ENCODE measurements around the gene DUSP16. TPM values are rescaled to one million over a fixed set of nuclear protein-coding genes. Genes with fewer than 3 reads are reported as not detected.

DUSP16 gene
- total and polyA plus RNA-seq, 5 donors from 2014 or later: 29.4 to 108 (median 30.3) TPM

- Mint-ChIP-seq H3K36me3 (peaks cover 17% of the 10 kb centered on the region), H3K27me3 (no peaks in the 10 kb centered on the region), H3K4me3 (peak overlapping the region in 3 of 4 donors; percentile 8 to 68 (median 50)), H3K27ac (peak overlapping the region; percentile 79 to 98 (median 92)), H3K9me3 (no peaks in the 10 kb centered on the region), H3K4me1 (peaks cover 31 to 75% (median 60%) of the 10 kb centered on the region in 4 donors)
- H3K36me3 ChIP-seq (ENCODE audit: control insufficient read depth, insufficient read depth, low read length): peaks cover 4% of the 10 kb centered on the region
- DNase-seq: peak in 2 of 3 donors; percentile 30 to 61
- H3K4me1 ChIP-seq (ENCODE audit: control insufficient read depth, insufficient read depth, low read length, poor library complexity, severe bottlenecking): peaks cover 65% of the 10 kb centered on the region
- H3K4me3 ChIP-seq (ENCODE audit: low read depth, low read length): no peak overlapping the region
- peak overlapping the region; percentile 91 for H3K27ac ChIP-seq (ENCODE audit: insufficient read depth, low read length, poor library complexity, severe bottlenecking)
- no peak for ATAC-seq (ENCODE audit: low read depth in 2 of 2)
- no peaks in the 10 kb centered on the region for H3K9me3 ChIP-seq (ENCODE audit: control insufficient read depth in 2 of 2, low read length in 2 of 2)
- H3K27me3 ChIP-seq (ENCODE audit: control insufficient read depth, insufficient read depth, low read length): no peaks in the 10 kb centered on the region
These were observed 117.3 kb downstream of the DUSP16 start for GRCh38 chr12:12445165-12445881.

DNA sequence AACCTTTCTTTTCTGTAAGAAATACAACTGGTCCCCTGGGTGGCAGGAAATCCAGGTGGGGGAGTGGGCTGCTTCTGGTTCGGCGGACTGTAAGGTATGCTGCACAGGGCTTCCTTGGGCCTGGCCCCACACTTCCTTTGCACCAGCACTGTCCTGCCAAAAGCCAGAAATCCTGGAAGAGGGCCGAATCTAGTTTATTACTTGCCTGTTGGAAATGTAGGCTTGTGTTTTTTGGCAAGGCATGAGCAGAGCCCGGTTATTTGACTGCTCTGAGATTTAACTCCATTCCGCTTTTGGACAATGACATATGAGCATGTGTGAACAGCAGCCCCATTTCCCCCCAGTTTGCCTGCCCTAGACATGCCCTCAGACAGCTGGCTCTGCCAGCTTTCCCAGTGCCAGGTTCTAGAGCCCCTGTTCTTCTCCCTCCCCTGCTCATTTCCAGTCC lies 119.2 kb downstream of the DUSP16 start:
- peak overlapping the region; percentile 91 for H3K27ac ChIP-seq (ENCODE audit: insufficient read depth, low read length, poor library complexity, severe bottlenecking)
- peaks cover 35 to 85% (median 70%) of the 10 kb centered on the region in 4 donors for H3K4me1 Mint-ChIP-seq
- ATAC-seq (ENCODE audit: low read depth in 2 of 2) (no peak), DNase-seq (no peak)
- no peaks in the 10 kb centered on the region for H3K9me3 Mint-ChIP-seq
- peak overlapping the region in 2 of 4 donors; percentile 25 to 26 for H3K4me3 Mint-ChIP-seq
- no peaks in the 10 kb centered on the region for H3K27me3 Mint-ChIP-seq
- no peaks in the 10 kb centered on the region for H3K9me3 ChIP-seq (ENCODE audit: control insufficient read depth in 2 of 2, low read length in 2 of 2)
- H3K36me3 ChIP-seq (ENCODE audit: control insufficient read depth, insufficient read depth, low read length): no peaks in the 10 kb centered on the region
- H3K36me3 Mint-ChIP-seq: peaks cover 8% of the 10 kb centered on the region
- no peak overlapping the region for H3K4me3 ChIP-seq (ENCODE audit: low read depth, low read length)
- H3K27me3 ChIP-seq (ENCODE audit: control insufficient read depth, insufficient read depth, low read length): no peaks in the 10 kb centered on the region
- peaks cover 83% of the 10 kb centered on the region for H3K4me1 ChIP-seq (ENCODE audit: control insufficient read depth, insufficient read depth, low read length, poor library complexity, severe bottlenecking)
- H3K27ac Mint-ChIP-seq: peak overlapping the region; percentile 92 to 99 (median 98)

DNA sequence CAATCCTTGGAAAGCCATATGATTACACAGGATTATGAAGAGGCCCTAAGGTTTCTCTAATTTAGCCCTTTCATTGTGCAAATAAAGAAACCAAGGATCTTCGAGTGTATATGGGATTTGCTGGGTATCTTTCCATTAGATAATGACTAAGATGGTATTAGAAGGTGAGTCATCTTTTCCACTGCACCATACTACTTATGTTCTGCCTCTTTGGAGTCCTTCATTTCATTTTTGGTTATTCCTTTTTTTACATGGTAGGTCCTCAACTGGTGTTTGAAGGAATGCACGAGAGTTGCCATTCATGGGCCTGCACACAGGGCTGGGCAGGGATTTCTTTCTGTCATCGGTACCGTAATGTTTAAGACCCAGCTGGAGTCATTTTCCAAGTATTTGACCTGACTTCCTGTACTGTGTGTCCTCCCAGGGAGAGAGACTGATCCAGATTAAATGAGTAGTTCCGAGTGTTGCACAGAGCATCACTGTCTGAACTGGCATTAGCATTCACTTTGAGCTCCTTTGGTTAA lies 120.1 kb downstream of the DUSP16 start:
- Histone ChIP-seq H3K36me3 (ENCODE audit: control insufficient read depth, insufficient read depth, low read length) (no peaks in the 10 kb centered on the region), H3K27me3 (ENCODE audit: control insufficient read depth, insufficient read depth, low read length) (no peaks in the 10 kb centered on the region), H3K4me1 (ENCODE audit: control insufficient read depth, insufficient read depth, low read length, poor library complexity, severe bottlenecking) (peaks cover 88% of the 10 kb centered on the region), H3K9me3 (ENCODE audit: control insufficient read depth in 2 of 2, low read length in 2 of 2) (no peaks in the 10 kb centered on the region), H3K27ac (ENCODE audit: insufficient read depth, low read length, poor library complexity, severe bottlenecking) (peak overlapping the region; percentile 91), H3K4me3 (ENCODE audit: low read depth, low read length) (peak overlapping the region; percentile 61)
- H3K4me1 Mint-ChIP-seq: peaks cover 35 to 92% (median 75%) of the 10 kb centered on the region in 4 donors
- ATAC-seq (ENCODE audit: low read depth in 2 of 2): peak; percentile 2 to 8
- H3K4me3 Mint-ChIP-seq: peak overlapping the region; percentile 49 to 82 (median 70)
- H3K9me3 Mint-ChIP-seq: no peaks in the 10 kb centered on the region
- H3K36me3 Mint-ChIP-seq: peaks cover 8% of the 10 kb centered on the region
- DNase-seq: no peak
- H3K27ac Mint-ChIP-seq: peak overlapping the region; percentile 92 to 99 (median 98)
- H3K27me3 Mint-ChIP-seq: no peaks in the 10 kb centered on the region

GRCh38 chr12:12441843-12442461 lies 120.7 kb downstream of the DUSP16 start:
- H3K9me3 ChIP-seq (ENCODE audit: control insufficient read depth in 2 of 2, low read length in 2 of 2): no peaks in the 10 kb centered on the region
- peaks cover 2% of the 10 kb centered on the region for H3K36me3 ChIP-seq (ENCODE audit: control insufficient read depth, insufficient read depth, low read length)
- Mint-ChIP-seq H3K36me3 (peaks cover 8% of the 10 kb centered on the region), H3K4me3 (peak overlapping the region; percentile 17 to 82 (median 63)), H3K27ac (peak overlapping the region; percentile 92 to 99 (median 98)), H3K9me3 (no peaks in the 10 kb centered on the region), H3K27me3 (no peaks in the 10 kb centered on the region), H3K4me1 (peaks cover 37 to 92% (median 73%) of the 10 kb centered on the region in 4 donors)
- peaks cover 81% of the 10 kb centered on the region for H3K4me1 ChIP-seq (ENCODE audit: control insufficient read depth, insufficient read depth, low read length, poor library complexity, severe bottlenecking)
- peak overlapping the region; percentile 61 for H3K4me3 ChIP-seq (ENCODE audit: low read depth, low read length)
- ATAC-seq (ENCODE audit: low read depth in 2 of 2) (peak; percentile 84 to 92), DNase-seq (peak; percentile 41 to 85 (median 80))
- no peaks in the 10 kb centered on the region for H3K27me3 ChIP-seq (ENCODE audit: control insufficient read depth, insufficient read depth, low read length)
- peak overlapping the region; percentile 91 for H3K27ac ChIP-seq (ENCODE audit: insufficient read depth, low read length, poor library complexity, severe bottlenecking)

GRCh38 chr12:12441429-12441807 lies 121.2 kb downstream of the DUSP16 start:
- peak overlapping the region; percentile 17 to 82 (median 63) for H3K4me3 Mint-ChIP-seq
- Histone ChIP-seq H3K4me3 (ENCODE audit: low read depth, low read length) (peak overlapping the region; percentile 61), H3K9me3 (ENCODE audit: control insufficient read depth in 2 of 2, low read length in 2 of 2) (no peaks in the 10 kb centered on the region), H3K27me3 (ENCODE audit: control insufficient read depth, insufficient read depth, low read length) (no peaks in the 10 kb centered on the region), H3K4me1 (ENCODE audit: control insufficient read depth, insufficient read depth, low read length, poor library complexity, severe bottlenecking) (peaks cover 81% of the 10 kb centered on the region), H3K27ac (ENCODE audit: insufficient read depth, low read length, poor library complexity, severe bottlenecking) (peak overlapping the region; percentile 91), H3K36me3 (ENCODE audit: control insufficient read depth, insufficient read depth, low read length) (peaks cover 7% of the 10 kb centered on the region)
- H3K4me1 Mint-ChIP-seq: peaks cover 33 to 88% (median 70%) of the 10 kb centered on the region in 4 donors
- peak in 1 of 3 donors; percentile 32 for DNase-seq
- peak overlapping the region; percentile 92 to 99 (median 98) for H3K27ac Mint-ChIP-seq
- H3K27me3 Mint-ChIP-seq: no peaks in the 10 kb centered on the region
- no peaks in the 10 kb centered on the region for H3K9me3 Mint-ChIP-seq
- peaks cover 9% of the 10 kb centered on the region for H3K36me3 Mint-ChIP-seq
- ATAC-seq (ENCODE audit: low read depth in 2 of 2): no peak

DNA sequence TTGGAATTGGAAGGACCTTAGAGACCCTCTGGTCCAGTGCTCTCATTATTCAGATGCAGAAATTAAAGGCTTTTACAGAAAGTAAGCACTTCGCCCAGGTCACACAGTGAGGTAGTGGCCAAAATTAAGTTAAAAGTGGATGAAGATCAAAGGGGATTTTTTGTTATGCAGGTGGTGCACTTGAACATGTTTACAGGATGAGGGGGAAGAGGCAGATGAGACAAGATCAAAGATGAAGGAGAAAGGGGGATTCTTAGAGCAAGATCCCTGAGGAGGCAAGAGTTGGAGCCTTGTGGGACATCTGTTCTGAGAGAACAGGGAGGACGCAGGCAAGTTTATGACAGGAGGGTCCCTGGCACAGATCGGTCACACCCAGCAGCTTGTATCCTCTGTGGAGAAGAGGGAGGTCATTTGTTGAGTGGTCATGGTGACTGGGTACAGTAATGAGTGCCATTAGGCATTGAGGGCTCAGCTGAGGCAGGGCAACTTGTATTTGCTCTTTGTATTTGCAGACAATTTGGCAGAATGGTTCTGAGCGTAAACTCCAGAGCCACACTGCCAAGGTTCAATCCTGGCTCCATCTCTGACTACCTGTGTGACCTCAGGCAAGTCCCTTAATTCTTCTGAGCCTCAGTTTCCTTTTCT lies 121.8 kb downstream of the DUSP16 start:
- peaks cover 11% of the 10 kb centered on the region for H3K36me3 ChIP-seq (ENCODE audit: control insufficient read depth, insufficient read depth, low read length)
- Mint-ChIP-seq H3K36me3 (peaks cover 14% of the 10 kb centered on the region), H3K27me3 (no peaks in the 10 kb centered on the region), H3K4me1 (peaks cover 36 to 84% (median 68%) of the 10 kb centered on the region in 4 donors), H3K9me3 (no peaks in the 10 kb centered on the region), H3K4me3 (peak overlapping the region; percentile 49 to 82 (median 77)), H3K27ac (peak overlapping the region; percentile 92 to 99 (median 98))
- H3K9me3 ChIP-seq (ENCODE audit: control insufficient read depth in 2 of 2, low read length in 2 of 2): no peaks in the 10 kb centered on the region
- DNase-seq: peak in 1 of 3 donors; percentile 33
- ATAC-seq (ENCODE audit: low read depth in 2 of 2): no peak
- H3K4me1 ChIP-seq (ENCODE audit: control insufficient read depth, insufficient read depth, low read length, poor library complexity, severe bottlenecking): peaks cover 77% of the 10 kb centered on the region
- H3K27ac ChIP-seq (ENCODE audit: insufficient read depth, low read length, poor library complexity, severe bottlenecking): peak overlapping the region; percentile 91
- peak overlapping the region; percentile 61 for H3K4me3 ChIP-seq (ENCODE audit: low read depth, low read length)
- H3K27me3 ChIP-seq (ENCODE audit: control insufficient read depth, insufficient read depth, low read length): no peaks in the 10 kb centered on the region

DNA sequence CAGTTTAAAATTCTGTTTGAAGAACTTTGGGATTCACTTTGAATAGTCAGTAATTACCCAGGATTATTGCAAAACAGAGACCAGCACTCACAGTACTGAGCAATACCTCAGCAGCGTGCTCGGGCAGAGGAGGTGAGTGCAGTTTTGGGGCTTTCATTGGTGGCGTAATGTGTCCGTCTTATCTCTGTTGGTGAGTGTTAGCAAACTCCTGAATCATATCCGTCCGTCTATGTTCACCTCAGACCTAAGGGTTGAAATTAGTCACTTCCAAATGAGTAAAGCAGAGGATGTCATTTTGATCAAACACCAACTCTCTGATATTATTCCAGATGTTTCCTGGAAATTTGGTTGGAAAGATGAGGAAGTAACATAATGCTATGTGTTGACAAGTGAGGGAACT lies 123.0 kb downstream of the DUSP16 start:
- Mint-ChIP-seq H3K27ac (peak overlapping the region; percentile 92 to 99 (median 98)), H3K9me3 (no peaks in the 10 kb centered on the region), H3K4me3 (peak overlapping the region; percentile 49 to 91 (median 68)), H3K27me3 (no peaks in the 10 kb centered on the region), H3K4me1 (peaks cover 35 to 82% (median 63%) of the 10 kb centered on the region in 4 donors), H3K36me3 (peaks cover 15% of the 10 kb centered on the region)
- Histone ChIP-seq H3K9me3 (ENCODE audit: control insufficient read depth in 2 of 2, low read length in 2 of 2) (no peaks in the 10 kb centered on the region), H3K4me3 (ENCODE audit: low read depth, low read length) (peak overlapping the region; percentile 61), H3K4me1 (ENCODE audit: control insufficient read depth, insufficient read depth, low read length, poor library complexity, severe bottlenecking) (peaks cover 66% of the 10 kb centered on the region), H3K27ac (ENCODE audit: insufficient read depth, low read length, poor library complexity, severe bottlenecking) (peak overlapping the region; percentile 91), H3K27me3 (ENCODE audit: control insufficient read depth, insufficient read depth, low read length) (no peaks in the 10 kb centered on the region), H3K36me3 (ENCODE audit: control insufficient read depth, insufficient read depth, low read length) (peaks cover 15% of the 10 kb centered on the region)
- peak in 1 of 2 donors; percentile 61 for ATAC-seq (ENCODE audit: low read depth in 2 of 2)
- peak; percentile 21 to 83 (median 50) for DNase-seq

Measured in CD4-positive, CD25-positive, alpha-beta regulatory T cell (primary cell).